ENCODE measurements around the gene PAF1. TPM values are rescaled to one million over a fixed set of nuclear protein-coding genes. Genes with fewer than 3 reads are reported as not detected.

The PAF1 gene
- total and polyA plus RNA-seq, 2 of the 13 experiments (the other 11 are each of a cell fraction or from before 2014, with no cell fraction given): 30.2 to 31.1 TPM

DNA sequence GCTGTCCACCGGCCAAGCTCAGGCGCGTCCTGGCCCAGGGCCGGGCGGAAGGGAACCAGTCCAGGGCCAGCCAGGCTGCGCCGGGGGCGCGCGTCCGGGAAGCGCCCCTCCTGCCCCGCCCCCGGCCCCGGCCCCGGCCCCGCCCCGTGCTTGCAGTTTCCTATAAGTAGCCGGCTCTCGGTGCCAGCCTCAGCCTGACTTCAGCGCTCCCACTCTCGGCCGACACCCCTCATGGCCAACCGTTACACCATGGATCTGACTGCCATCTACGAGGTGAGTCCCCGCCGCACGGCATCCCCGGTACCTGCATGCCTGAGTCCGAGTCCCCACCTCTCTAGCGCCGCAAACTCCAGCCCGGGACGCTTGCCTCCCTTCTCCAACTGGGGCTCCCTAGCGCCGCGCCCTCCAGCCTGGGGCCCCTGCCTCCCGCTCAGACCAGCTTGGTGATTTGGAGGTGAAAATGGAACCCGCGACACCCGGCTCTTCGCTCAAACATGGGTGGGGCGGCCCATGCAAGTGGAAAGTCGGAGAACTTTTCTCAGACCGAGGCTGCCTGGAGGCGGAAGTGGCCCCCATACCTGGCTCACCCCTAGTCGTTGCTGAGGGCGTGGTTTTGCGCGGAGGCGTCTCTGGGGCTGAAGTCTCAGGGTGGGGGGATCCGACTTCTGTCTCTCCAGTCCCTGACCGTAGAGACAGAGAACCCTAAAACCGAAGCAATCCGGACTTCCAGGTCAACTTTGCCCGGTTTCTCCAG, 15.9 kb upstream of the PAF1 start, which contains the start of gene ZFP36 (continued):
- TF ChIP-seq, protein P1, sequence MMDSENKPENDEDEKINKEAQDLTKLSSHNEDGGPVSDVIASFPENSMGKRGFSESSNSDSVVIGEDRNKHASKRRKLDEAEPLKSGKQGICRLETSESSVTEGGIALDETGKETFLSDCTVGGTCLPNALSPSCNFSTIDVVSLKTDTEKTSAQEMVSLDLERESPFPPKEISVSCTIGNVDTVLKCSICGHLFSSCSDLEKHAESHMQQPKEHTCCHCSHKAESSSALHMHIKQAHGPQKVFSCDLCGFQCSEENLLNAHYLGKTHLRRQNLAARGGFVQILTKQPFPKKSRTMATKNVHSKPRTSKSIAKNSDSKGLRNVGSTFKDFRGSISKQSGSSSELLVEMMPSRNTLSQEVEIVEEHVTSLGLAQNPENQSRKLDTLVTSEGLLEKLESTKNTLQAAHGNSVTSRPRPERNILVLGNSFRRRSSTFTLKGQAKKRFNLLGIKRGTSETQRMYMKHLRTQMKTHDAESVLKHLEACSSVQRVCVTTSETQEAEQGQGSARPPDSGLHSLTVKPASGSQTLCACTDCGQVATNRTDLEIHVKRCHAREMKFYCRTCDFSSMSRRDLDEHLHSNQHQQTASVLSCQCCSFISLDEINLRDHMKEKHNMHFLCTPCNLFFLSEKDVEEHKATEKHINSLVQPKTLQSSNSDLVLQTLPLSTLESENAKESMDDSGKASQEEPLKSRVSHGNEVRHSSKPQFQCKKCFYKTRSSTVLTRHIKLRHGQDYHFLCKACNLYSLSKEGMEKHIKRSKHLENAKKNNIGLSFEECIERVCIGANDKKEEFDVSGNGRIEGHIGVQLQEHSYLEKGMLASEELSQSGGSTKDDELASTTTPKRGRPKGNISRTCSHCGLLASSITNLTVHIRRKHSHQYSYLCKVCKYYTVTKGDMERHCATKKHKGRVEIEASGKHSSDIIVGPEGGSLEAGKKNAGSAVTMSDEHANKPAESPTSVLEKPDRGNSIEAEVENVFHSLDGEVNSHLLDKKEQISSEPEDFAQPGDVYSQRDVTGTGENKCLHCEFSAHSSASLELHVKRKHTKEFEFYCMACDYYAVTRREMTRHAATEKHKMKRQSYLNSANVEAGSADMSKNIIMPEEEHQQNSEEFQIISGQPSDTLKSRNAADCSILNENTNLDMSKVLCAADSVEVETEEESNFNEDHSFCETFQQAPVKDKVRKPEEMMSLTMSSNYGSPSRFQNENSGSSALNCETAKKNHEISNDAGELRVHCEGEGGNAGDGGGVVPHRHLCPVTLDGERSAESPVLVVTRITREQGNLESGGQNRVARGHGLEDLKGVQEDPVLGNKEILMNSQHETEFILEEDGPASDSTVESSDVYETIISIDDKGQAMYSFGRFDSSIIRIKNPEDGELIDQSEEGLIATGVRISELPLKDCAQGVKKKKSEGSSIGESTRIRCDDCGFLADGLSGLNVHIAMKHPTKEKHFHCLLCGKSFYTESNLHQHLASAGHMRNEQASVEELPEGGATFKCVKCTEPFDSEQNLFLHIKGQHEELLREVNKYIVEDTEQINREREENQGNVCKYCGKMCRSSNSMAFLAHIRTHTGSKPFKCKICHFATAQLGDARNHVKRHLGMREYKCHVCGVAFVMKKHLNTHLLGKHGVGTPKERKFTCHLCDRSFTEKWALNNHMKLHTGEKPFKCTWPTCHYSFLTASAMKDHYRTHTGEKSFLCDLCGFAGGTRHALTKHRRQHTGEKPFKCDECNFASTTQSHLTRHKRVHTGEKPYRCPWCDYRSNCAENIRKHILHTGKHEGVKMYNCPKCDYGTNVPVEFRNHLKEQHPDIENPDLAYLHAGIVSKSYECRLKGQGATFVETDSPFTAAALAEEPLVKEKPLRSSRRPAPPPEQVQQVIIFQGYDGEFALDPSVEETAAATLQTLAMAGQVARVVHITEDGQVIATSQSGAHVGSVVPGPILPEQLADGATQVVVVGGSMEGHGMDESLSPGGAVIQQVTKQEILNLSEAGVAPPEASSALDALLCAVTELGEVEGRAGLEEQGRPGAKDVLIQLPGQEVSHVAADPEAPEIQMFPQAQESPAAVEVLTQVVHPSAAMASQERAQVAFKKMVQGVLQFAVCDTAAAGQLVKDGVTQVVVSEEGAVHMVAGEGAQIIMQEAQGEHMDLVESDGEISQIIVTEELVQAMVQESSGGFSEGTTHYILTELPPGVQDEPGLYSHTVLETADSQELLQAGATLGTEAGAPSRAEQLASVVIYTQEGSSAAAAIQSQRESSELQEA (CRISPR knock-in tag; IDR thresholded peaks at IDR 0.05; ENCODE audit: not compliant biosample characterization): peak; percentile 58
- no peak; the same call in 1 of the 2 replicates for TF ChIP-seq HOXD1 (CRISPR knock-in tag; IDR thresholded peaks at IDR 0.05)
- peak; percentile 50; the same call in 1 of the 2 replicates for TF ChIP-seq CHD4 (IDR thresholded peaks at IDR 0.05; ENCODE audit: borderline replicate concordance, low read length)
- TF ChIP-seq ZNF552 (CRISPR knock-in tag; IDR thresholded peaks at IDR 0.05; ENCODE audit: borderline replicate concordance): 0 out of 2 replicates have a peak, but pooled peaks have one; percentile 66
- peak; percentile 59; the same call in 1 of the 2 replicates for TF ChIP-seq ZFP90 (CRISPR knock-in tag; IDR thresholded peaks at IDR 0.05; ENCODE audit: borderline replicate concordance)
- TF ChIP-seq ASH2L (IDR thresholded peaks at IDR 0.05; ENCODE audit: insufficient read length, low read depth, low read length): peak; percentile 82
- peak; percentile 83; the same call in 1 of the 2 replicates for TF ChIP-seq ZNF558 (CRISPR knock-in tag; IDR thresholded peaks at IDR 0.05; ENCODE audit: borderline replicate concordance)
- no peak; the same call in 1 of the 2 replicates for TF ChIP-seq MTA1 (CRISPR knock-in tag; IDR thresholded peaks at IDR 0.05; ENCODE audit: borderline replicate concordance)
- TF ChIP-seq HDAC1 (CRISPR knock-in tag; IDR thresholded peaks at IDR 0.05): peak; percentile 67
- TF ChIP-seq, protein P2, sequence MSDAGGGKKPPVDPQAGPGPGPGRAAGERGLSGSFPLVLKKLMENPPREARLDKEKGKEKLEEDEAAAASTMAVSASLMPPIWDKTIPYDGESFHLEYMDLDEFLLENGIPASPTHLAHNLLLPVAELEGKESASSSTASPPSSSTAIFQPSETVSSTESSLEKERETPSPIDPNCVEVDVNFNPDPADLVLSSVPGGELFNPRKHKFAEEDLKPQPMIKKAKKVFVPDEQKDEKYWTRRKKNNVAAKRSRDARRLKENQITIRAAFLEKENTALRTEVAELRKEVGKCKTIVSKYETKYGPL (CRISPR knock-in tag; IDR thresholded peaks at IDR 0.05): peak; percentile 46; the same call in 1 of the 2 replicates
- TF ChIP-seq HNRNPK (IDR thresholded peaks at IDR 0.05; ENCODE audit: low read depth, low read length, poor library complexity, severe bottlenecking): peak; percentile 43
- peak; percentile 73; the same call in 1 of the 2 replicates for TF ChIP-seq CCDC6 (CRISPR knock-in tag; IDR thresholded peaks at IDR 0.05)
- TF ChIP-seq ZC3H4 (CRISPR knock-in tag; IDR thresholded peaks at IDR 0.05; ENCODE audit: borderline replicate concordance): no peak
- TF ChIP-seq, protein P3, sequence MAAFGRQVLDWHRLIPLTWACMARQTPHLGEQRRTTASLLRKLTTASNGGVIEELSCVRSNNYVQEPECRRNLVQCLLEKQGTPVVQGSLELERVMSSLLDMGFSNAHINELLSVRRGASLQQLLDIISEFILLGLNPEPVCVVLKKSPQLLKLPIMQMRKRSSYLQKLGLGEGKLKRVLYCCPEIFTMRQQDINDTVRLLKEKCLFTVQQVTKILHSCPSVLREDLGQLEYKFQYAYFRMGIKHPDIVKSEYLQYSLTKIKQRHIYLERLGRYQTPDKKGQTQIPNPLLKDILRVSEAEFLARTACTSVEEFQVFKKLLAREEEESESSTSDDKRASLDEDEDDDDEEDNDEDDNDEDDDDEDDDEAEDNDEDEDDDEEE (CRISPR knock-in tag; IDR thresholded peaks at IDR 0.05): peak; percentile 80; the same call in 1 of the 2 replicates
- peak; percentile 2; the same call in 1 of the 2 replicates for TF ChIP-seq HNF4G (IDR thresholded peaks at IDR 0.05; ENCODE audit: borderline replicate concordance, low read depth, low read length)
- 0 out of 2 replicates have a peak, but pooled peaks have one; percentile 15 for TF ChIP-seq HNF4G (CRISPR knock-in tag; IDR thresholded peaks at IDR 0.05; ENCODE audit: borderline replicate concordance, low read depth)
- no peak for TF ChIP-seq HHEX (CRISPR knock-in tag; IDR thresholded peaks at IDR 0.05)

All from HepG2 (cell line).